C1 segment of cervical spinal cord (tissue), 14 donors: ENCODE results near the gene ATP6V0C.
"Not testable (repeated sequence)": the region's sequence is repeated elsewhere in the genome, so short reads cannot be mapped to it uniquely, and the experiment has no call there.

Experiments used
- DNase-seq, 14 donors: peaks; one replicate each; lab custom pipeline; 2025; lab: John Stamatoyannopoulos, UW

Gene ATP6V0C

GRCh38 chr16:2474877-2475412, 38.8 kb upstream of the ATP6V0C start, which contains the start of gene TBC1D24:
Gene TBC1D24, plus strand, starts transcription at chr16:2475127. Its CDS starts 21,022 bp downstream, at chr16:2496149.
- DNase-seq, result peak in 12 of 14 donors; percentile 65 to 93 (median 77)

DNA sequence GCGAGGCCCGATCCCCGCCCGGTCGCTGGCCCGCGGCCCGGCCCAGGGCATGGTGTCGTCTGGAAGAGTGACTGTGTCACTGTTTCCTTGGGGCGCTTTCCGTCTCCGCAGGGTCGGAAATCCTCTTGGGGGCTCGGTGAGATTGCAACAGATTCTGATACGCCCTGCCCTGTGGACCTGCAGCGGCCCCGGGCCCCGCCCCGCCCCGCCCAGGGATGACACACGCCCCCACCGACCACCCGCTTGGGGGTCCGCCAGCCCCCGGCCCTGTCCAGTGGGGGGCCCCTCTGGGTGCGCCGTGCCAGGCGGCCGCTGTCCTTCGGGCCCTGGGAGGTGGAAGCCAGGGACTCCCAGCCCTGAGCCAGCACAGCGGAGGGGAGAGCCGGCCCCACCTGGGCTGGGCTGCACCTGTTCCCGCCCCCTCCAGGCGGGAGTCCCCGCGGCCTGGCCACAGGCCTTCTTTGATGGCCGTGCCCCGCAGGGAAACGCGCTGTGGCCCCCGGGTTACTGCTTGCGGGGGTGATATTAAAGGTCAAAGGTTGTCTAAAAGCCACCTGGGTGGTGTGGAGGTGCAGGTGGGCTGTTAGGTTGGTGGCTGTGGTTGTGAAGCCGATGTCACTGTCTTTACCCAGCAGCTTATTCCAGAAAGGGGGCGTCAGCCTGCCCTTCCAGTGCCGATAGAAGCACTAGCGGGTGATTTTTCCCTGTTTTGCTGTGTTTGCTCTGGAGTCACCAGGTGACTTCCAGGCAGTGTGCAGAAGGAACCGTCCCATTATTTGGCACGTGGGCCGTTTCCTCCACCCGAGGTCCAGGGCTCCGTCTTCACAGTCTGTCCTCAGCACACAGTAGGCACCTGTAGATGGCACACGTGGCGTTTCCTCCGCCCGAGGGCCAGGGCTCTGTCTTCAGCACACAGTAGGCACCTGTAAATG, 38.1 kb upstream of the ATP6V0C start:
- DNase-seq, result no peak

DNA sequence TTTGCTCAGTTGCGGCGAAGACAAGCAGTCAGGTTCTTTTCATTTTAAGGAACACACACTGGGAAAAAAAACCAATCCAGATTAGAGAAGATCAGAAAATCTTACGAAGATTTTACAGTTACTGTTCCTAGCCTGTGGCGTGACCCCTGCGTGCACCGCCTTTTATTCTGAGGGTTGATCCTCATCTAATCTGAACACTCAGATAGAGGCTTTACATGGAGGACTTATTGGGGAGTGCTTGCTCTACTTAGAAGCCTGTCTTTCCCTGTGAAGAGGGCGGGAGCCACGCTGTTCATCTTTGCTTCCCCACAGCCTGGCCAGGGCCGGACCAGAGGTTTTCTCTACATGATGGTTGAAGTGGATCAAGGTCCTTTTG, 37.4 kb upstream of the ATP6V0C start:
- DNase-seq, result no peak

- no peak for DNase-seq
Observed at GRCh38 chr16:2476741-2477140, 37.0 kb upstream of the ATP6V0C start.

- DNase-seq, result no peak
Observed at GRCh38 chr16:2477327-2477726, 36.4 kb upstream of the ATP6V0C start.

- DNase-seq, result no peak
Observed at GRCh38 chr16:2478279-2478678, 35.5 kb upstream of the ATP6V0C start.

DNA sequence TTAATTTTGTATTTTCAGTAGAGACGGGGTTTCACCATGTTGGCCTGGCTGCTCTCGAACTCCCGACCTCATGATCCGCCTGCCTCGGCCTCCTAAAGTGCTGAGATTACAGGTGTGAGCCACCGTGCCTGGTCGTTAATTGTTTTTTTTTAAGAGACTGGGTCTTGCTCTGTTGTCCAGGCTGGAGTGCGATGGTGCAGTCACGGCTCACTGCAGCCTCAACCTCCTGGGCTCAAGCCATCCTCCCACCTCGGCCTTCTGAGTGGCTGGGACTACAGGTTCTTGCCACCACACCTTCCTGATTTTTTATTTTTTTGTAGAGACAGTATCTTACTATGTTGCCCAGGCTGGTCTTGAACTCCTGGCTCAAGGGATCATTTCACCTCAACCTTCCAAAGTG, 33.8 kb upstream of the ATP6V0C start:
- DNase-seq, result not testable (repeated sequence)

- no peak for DNase-seq
Observed at GRCh38 chr16:2480948-2481347, 32.8 kb upstream of the ATP6V0C start.

GRCh38 chr16:2481676-2482075, 32.1 kb upstream of the ATP6V0C start:
- peak in 1 of 14 donors; percentile 27 for DNase-seq

- DNase-seq, result no peak
Observed at GRCh38 chr16:2482249-2482648, 31.5 kb upstream of the ATP6V0C start.

GRCh38 chr16:2482708-2483534, 30.8 kb upstream of the ATP6V0C start:
- peak in 11 of 14 donors; percentile 35 to 73 (median 55) for DNase-seq

- no peak for DNase-seq
Observed at GRCh38 chr16:2483939-2484897, 29.5 kb upstream of the ATP6V0C start.

DNA sequence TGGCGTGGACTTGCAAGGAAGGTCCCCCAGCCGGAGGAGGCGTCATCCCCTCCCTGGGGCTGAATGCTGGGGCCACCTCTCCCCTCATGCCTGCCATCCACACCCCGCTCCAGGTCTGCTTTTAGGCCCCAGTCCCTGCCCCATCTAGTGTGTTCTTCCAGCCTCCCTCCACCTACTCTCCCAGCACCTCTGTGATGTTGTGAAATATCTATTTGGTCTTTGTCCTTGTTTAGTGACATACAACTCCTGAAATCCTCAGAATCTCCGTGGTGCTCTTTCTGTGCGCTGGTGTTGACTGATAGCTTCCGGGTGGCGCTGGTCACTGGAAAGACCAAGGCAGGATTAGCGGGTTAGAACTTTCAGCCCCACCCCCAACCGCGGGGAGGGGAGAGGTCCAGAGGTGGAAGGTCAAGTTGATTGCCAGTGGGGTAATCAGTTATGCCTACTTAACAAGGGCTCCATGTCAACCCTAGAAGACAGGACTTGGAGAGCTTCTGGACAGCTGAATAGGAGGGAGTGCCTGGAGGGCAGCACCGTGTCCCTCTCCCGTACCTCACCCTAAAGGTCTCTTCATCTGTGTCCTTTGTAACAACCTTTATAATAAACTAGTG, 28.7 kb upstream of the ATP6V0C start:
- DNase-seq, result no peak

- DNase-seq, result peak in 1 of 14 donors; percentile 64
Observed at GRCh38 chr16:2485811-2486507, 27.8 kb upstream of the ATP6V0C start.

DNA sequence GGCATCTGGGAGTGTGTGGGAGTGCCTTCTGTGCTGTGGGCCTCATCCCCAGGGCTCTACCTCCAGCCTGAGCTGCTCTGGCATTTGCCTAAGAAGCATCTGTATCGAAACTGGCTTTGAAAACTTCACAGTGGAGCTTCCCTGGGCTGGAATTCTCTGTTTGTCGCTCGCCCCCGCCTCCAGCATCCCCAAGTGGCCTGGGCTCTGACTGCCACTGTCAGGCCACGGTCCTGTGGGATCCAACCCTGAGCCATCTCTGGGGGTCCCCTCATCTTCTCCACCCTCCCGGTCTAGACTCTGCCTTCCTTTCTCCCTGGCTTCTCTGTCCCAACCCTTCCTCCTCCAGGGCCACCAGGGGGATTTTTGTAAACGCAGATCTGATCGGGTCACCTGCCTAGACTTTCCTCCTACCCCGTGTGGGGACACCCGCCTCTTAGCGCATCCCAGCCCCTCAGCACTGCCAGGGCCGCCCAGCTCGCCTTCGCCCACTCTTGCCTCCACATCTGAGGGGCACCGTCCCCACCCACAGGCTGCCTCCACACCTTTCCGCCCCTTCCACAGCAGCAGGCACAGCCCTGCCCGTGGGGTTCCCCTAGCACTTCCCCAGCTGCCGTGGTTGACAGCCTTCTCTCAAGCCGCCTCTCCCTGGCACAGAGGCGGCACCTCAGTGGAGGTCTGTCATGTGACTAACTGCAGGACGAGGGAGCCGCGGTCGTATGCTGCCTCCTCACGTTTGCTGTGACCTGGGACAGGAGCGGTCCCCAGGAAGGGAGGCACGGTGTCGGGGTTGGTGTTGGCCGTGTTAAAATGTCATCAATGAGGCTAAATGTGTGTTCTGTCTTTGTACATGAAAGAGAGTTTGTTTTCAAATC, 26.9 kb upstream of the ATP6V0C start:
- DNase-seq, result peak in 7 of 14 donors; percentile 15 to 73 (median 29)

DNA sequence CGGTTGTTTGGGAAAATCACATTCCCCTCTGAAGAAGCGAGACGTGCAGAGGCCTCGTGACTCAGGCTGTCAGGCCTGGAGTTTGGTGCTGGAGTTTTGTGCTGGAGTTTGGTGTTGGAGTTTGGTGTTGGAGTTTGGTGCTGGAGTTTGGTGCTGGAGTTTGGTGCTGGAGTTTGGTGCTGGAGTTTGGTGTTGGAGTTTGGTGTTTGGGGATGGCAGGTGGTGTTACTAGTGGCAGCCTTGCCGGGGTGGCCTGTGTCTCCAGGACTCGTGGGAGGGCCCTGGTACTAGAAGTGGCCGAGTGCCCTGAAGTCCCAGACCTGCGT, 26.3 kb upstream of the ATP6V0C start:
- DNase-seq, result no peak

DNA sequence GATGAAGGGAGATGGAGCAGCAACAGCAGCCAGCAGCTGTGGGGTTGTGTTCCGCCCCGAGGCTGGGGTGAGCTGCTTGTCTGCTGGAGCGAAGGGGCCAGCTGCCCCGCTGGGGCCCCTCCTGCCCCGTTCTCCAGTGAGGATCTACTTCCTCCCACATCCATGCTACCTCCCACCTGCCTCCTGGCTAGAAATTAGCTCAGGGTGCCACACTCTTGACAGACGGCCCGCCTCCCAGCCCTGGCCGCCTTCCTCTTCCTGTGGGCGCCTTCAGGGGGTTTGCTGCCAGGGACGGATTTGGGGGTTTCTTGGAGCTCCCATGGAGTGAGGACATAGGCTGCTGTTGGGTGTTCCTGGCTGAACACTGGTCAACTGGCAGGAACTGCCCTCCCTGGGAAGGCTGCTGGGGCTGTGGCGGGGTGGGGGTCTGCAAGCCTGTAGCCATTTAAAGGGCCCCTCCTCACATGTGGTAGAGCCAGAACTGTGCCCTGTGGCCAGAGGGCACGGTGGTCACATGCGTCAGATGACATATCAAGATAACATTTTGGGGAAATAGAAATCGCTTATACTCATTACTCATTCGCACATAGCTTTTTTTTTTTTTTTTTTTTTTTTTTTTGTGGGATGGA, 25.7 kb upstream of the ATP6V0C start:
- no peak for DNase-seq

GRCh38 chr16:2489581-2489980, 24.2 kb upstream of the ATP6V0C start:
- DNase-seq, result no peak
